Calu3 (cell line): ENCODE measurements around the gene PRUNE2. TPM values are rescaled to one million over a fixed set of nuclear protein-coding genes. Genes with fewer than 3 reads are reported as not detected.
A peak's percentile ranks its signal among the peaks of the same experiment; 100 is the strongest.

Experiments
- BruUV-seq: library from RNA; stranded (reverse); fragments of 400-500 nt; replicated peaks from 2 replicates; lab custom pipeline; 2021; lab: Mats Ljungman, UMichigan
- CTCF ChIA-PET: fragments of 300-600 bp; sonication (Branson Sonifier 250); formaldehyde crosslinking; loops from one replicate; lab custom pipeline; 2022; ENCODE audit warnings: antibody characterized with exemption; lab: Charles Lee
- DNase-seq: peaks from one replicate; pipeline ENCODE4 v3.0.0; 2022
- H3K27ac Mint-ChIP-seq: one replicate; pipeline ENCODE4 v1.8.0; 2022; ENCODE audit warnings: mixed read lengths; ENCODE audit not compliant: unreplicated experiment
- H3K27me3 Mint-ChIP-seq: one replicate; pipeline ENCODE4 v1.8.0; 2022; ENCODE audit warnings: mixed read lengths; ENCODE audit not compliant: unreplicated experiment
- H3K36me3 Mint-ChIP-seq: one replicate; pipeline ENCODE4 v1.8.0; 2022; ENCODE audit warnings: mild to moderate bottlenecking, moderate library complexity, mixed read lengths; ENCODE audit not compliant: insufficient read depth, unreplicated experiment
- H3K4me1 Mint-ChIP-seq: one replicate; pipeline ENCODE4 v1.8.0; 2022; ENCODE audit warnings: mild to moderate bottlenecking, low read depth, mixed read lengths; ENCODE audit not compliant: unreplicated experiment
- H3K4me3 Mint-ChIP-seq: one replicate; pipeline ENCODE4 v1.8.0; 2022; ENCODE audit warnings: mild to moderate bottlenecking, low read depth, moderate library complexity, mixed read lengths; ENCODE audit not compliant: unreplicated experiment
- H3K9me3 Mint-ChIP-seq: one replicate; pipeline ENCODE4 v1.8.0; 2022; ENCODE audit warnings: low read depth, mixed read lengths; ENCODE audit not compliant: unreplicated experiment
- CTCF ChIP-seq: fragments of 200-600 bp; IDR thresholded peaks from one replicate; pipeline ENCODE4 v1.8.0; 2022; ENCODE audit warnings: antibody characterized with exemption; ENCODE audit not compliant: unreplicated experiment
- intact Hi-C: fragments of 100-400 bp; cut with micrococcal nuclease; formaldehyde crosslinking; loops from one replicate; pipeline ENCODE4 v1.10.0; 2022; ENCODE audit not compliant: unreplicated experiment
- total RNA-seq: library from RNA; stranded (reverse); gene quantifications from 2 replicates; pipeline ENCODE4 v1.2.3, GENCODE V29; 2022

Gene PRUNE2
- total RNA-seq, 1 experiment from 2014 or later, result 0.07 TPM

GRCh38 chr9:76704593-76705204 is 201.2 kb downstream of the PRUNE2 start:
- CTCF ChIA-PET, result interaction anchor here (0.6 kb wide), 1 partner anchor 1746 kb away, joined by 5 read pairs; no protein-coding TSS in a partner anchor
- H3K4me3 Mint-ChIP-seq, result no peak overlapping the region
- intact Hi-C loops, result loop anchor here (1.0 to 2.0 kb wide), 2 partner anchors 42 to 257 kb away; no protein-coding TSS in a partner anchor
- H3K36me3 Mint-ChIP-seq, result no peaks in the 10 kb centered on the region
- peaks cover 63% of the 10 kb centered on the region for H3K27me3 Mint-ChIP-seq
- no peak overlapping the region for H3K27ac Mint-ChIP-seq
- H3K9me3 Mint-ChIP-seq, result no peaks in the 10 kb centered on the region
- peak; percentile 53 for TF ChIP-seq CTCF
- H3K4me1 Mint-ChIP-seq, result no peaks in the 10 kb centered on the region
- peak; percentile 35 for DNase-seq
- no TSS peak for BruUV-seq

GRCh38 chr9:76703270-76703669 is 202.6 kb downstream of the PRUNE2 start:
- BruUV-seq, result no TSS peak
- no peaks in the 10 kb centered on the region for H3K9me3 Mint-ChIP-seq
- no peaks in the 10 kb centered on the region for H3K36me3 Mint-ChIP-seq
- CTCF ChIA-PET, result no interaction called here
- TF ChIP-seq CTCF, result no peak
- H3K27ac Mint-ChIP-seq, result no peak overlapping the region
- no peak overlapping the region for H3K4me3 Mint-ChIP-seq
- no peak for DNase-seq
- no peaks in the 10 kb centered on the region for H3K4me1 Mint-ChIP-seq
- H3K27me3 Mint-ChIP-seq, result peaks cover 63% of the 10 kb centered on the region
- intact Hi-C loops, result no loop called here

- no peaks in the 10 kb centered on the region for H3K9me3 Mint-ChIP-seq
- BruUV-seq, result no TSS peak
- H3K36me3 Mint-ChIP-seq, result no peaks in the 10 kb centered on the region
- no peak overlapping the region for H3K4me3 Mint-ChIP-seq
- H3K4me1 Mint-ChIP-seq, result no peaks in the 10 kb centered on the region
- H3K27me3 Mint-ChIP-seq, result peaks cover 63% of the 10 kb centered on the region
- no peak for DNase-seq
- CTCF ChIA-PET, result interaction anchor here (0.6 kb wide), 1 partner anchor 280 kb away, joined by 9 read pairs; no protein-coding TSS in a partner anchor
- intact Hi-C loops, result no loop called here
- no peak for TF ChIP-seq CTCF
- H3K27ac Mint-ChIP-seq, result no peak overlapping the region
Observed at GRCh38 chr9:76701441-76702039, 204.4 kb downstream of the PRUNE2 start.

- no peak overlapping the region for H3K27ac Mint-ChIP-seq
- no peaks in the 10 kb centered on the region for H3K9me3 Mint-ChIP-seq
- no peaks in the 10 kb centered on the region for H3K36me3 Mint-ChIP-seq
- H3K4me1 Mint-ChIP-seq, result no peaks in the 10 kb centered on the region
- H3K4me3 Mint-ChIP-seq, result no peak overlapping the region
- intact Hi-C loops, result no loop called here
- BruUV-seq, result no TSS peak
- CTCF ChIA-PET, result interaction anchor here (0.6 kb wide), 1 partner anchor 279 kb away, joined by 9 read pairs; no protein-coding TSS in a partner anchor
- DNase-seq, result no peak
- no peak for TF ChIP-seq CTCF
- H3K27me3 Mint-ChIP-seq, result peaks cover 68% of the 10 kb centered on the region
Observed at GRCh38 chr9:76700916-76701315, 205.0 kb downstream of the PRUNE2 start.
